HG03378 (cell line): ENCODE measurements around the gene ABCG8.

ENCODE experiments used
- ATAC-seq: cut with Tn5 transposase; IDR thresholded peaks from one replicate; pipeline ENCODE4 v1.9.1; 2021; ENCODE audit warnings: mild to moderate bottlenecking, moderate library complexity; ENCODE audit not compliant: unreplicated experiment

Gene ABCG8

DNA sequence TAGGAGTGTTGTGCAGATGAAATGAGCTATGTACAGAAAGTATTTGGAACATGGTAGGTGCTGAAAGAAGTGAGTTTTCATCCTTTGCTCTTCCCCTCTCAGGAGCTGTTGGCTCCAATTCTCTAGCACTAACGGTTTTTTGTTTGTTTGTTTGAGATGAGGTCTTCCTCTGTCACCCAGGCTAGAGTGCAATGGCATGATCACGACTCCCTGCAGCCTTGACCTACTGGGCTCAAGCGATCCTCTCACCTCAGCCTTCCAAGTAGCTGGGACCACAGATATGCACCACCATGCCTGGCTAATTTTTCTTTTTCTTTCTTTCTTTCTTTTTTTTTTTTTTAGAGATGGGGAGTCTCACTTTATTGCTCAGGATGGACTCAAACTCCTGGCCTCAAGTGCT, 12.9 kb upstream of the ABCG8 start:
- ATAC-seq, result no peak

DNA sequence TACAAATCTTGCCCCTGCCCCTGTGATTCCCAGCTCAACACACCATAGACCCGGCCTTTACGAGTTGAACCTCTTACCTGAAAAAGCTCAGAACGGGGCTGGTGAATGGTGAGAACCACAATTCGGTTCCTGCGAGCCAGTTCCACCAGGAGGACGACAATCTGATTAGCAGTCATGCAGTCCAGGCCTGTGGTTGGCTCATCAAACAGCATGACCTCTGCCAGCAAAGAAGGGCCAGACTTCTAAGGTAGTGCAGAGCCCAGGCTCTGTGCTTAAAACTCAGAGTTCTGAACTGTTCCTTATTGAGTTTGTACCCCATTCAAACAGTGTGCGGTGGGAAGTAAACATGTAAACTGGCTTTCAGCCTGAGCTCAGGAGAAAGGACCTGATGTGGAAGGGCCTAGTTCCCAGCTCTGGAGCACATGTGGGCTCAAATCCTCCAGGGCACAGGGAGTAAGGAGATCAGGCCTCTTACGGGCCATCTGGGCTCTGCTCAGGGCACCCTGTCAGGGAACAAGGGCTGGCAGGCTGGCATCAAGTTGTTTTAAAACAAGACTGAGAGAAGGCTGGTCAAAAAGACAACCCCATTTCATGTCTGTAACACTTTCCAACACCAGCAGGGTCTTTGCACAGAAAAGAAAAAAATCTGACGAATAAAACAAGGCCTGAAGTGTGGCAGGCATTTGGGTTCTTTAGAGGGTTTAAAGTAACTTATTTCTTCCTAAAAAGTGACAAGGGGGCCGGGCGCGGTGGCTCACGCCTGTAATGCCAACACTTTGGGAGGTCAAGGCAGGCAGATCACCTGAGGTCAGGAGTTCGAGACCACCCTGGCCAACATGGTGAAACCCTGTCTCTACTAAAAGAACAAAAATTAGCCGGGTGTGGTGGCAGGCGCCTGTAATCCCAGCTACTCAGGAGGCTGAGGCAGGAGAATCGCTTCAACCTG, 12.2 kb upstream of the ABCG8 start:
- ATAC-seq, result no peak

DNA sequence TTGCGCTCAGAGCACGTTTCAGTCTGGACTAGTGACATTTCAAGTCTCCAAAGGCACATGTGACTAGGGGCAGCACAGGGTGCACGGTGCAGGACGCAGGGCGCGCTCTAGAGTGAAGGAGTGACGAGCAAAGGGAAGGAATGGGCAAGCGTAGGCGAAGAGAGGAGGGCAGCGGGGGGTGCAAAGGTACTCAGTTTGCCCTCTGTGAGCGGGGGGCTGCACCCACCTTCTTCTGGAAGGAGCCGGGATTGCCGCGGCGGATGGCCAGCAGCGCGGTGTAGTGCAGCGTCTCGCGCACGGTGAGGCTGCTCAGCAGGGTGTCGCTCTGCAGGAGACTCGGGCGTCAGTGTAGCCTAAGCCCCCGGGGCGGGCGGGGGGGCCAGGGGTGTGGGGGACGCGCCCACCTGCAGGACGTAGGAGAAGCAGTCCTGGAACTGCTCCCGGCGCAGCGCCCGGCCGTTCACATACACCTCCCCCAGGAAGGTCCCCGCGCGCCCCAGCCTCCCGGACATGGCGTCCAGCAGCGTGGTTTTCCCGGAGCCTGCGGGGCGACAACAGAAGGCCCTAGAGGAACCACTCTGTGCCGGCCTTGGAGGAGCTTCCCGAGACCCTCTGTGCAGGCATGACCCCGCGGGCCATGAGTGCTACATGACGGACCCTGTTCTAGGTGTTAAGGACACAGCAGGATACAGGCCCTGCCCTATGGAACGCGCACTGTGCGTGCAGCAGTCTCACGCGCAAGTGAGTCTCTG, 7.1 kb upstream of the ABCG8 start:
- no peak for ATAC-seq

DNA sequence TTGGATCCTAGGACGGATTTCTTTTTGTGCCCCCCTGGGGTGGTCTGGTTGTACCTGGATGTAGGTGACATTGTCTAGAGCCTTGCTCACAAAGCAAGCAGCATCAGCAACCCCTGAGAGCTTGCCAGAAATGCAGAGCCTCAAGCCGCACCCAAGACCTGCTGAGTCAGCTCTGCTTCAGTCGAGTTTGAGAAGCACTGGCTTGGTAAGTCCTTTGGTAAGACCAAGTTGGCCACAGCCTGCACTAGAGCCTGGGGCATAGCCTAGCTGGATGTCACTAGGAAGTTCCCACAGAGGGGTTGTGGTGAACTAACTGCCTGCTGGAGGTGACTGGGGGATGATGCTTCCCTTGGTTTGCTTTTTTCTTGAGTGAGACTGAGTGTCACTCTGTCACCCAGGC, 6.3 kb upstream of the ABCG8 start:
- no peak for ATAC-seq

DNA sequence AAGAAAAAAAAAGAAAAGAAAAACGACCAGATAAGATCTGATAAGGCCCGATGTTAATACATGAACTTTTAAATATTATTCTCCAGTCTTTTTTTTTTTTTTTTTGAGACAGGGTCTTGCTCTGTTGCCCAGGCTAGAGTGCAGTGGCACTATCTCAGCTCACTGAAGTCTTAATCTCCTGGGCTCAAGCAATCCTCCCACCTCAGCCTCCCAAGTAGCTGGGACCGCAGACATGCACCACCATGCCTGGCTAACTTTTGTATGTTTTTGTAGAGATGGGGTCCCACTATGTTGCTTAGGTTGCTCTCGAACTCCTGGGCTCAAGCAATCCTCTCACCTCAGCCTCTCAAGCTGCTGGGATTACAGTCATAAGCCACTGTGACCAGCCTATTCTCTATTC, 1.7 kb upstream of the ABCG8 start:
- ATAC-seq, result no peak

DNA sequence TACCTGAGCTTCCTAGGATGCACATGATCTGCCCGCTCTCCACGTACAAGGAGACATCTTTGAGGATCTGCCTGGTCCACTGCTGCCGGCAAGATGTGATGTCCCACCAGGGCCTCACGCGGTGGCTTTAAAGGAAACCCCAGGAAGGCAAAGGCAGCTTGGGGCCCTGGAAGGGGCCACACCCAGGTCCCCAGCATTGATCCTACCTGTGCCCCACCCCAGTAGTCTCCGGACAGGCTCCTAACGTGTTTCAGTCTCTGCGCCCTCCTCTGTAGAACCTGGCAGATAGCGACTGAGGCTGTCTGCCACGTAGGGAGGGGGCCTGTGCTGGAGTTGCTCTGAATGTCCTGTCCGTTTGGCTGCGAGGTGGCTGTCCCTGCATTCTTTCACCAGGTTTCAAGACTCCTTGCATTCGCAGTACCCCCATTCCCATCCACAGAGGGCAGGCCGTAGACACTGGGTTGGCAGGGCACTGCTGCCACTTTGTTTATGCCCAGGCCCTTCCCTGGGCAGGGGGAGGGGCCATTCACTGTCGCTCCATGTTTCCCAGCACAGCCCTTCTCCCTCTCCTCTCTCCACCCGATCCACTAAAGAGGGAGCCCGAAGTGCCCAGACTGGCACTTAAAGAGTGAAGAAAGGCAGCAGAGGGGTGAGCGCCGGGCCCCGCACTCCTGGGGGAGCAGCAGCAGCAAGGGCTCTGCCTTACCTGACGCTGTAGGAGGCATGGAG, 776 bp upstream of the ABCG8 start:
- no peak for ATAC-seq

DNA sequence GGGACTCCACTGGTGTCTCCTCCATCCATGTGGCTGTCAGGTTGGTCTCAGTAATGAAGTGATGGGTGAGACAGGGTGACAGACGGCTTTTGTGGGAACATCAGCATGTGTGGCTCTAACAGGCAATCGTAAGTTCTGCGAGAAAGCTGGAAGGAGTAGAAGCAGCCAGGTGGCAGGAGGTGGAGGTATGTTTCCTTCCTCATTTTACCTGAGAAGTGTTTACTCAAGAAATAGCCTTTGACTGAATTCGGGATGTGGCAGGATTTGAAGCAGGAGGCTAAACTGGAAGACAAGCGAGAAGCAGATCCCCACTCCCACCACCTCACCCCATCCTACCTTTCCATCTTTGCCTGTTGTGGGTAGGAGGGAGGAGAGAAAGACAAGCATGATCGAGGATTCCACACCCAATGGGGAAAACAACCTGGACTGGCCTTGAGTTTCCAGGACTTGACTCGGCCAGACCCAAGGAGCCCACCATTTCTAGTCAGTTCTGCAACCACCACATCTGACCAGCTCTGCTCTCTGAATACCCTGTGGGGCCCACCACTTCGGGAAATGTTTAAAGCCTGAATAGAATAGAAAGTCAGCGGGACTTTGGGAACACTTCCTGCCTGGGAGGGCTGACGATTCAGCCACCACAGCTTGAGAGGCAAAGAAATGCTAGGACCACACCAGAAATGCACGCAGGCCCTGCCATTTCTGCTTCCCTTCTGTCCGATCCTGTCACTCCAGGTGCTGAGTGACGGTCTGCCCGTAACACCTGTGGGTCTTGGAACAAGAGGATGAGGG, 1.2 kb downstream of the ABCG8 start:
- ATAC-seq, result no peak

DNA sequence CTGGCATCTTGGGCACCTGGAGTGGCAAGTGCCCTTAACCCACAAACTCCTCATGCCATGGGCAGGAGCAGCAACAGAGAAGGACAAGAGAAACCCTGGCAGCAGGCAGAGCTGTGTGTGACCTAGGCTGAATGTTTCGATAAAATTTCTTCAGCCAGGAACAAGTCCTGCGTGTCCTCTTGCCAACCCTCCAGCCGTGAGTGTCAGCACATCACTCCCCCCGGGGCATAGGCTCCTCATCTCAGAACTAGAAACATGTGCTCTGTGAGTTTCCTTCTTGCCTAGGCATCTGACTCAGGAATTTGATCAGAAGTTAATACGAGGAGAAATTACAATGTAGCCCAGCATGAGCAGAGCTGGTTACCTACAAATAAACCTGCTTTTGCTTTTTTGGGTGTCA, 2.2 kb downstream of the ABCG8 start:
- ATAC-seq, result no peak

DNA sequence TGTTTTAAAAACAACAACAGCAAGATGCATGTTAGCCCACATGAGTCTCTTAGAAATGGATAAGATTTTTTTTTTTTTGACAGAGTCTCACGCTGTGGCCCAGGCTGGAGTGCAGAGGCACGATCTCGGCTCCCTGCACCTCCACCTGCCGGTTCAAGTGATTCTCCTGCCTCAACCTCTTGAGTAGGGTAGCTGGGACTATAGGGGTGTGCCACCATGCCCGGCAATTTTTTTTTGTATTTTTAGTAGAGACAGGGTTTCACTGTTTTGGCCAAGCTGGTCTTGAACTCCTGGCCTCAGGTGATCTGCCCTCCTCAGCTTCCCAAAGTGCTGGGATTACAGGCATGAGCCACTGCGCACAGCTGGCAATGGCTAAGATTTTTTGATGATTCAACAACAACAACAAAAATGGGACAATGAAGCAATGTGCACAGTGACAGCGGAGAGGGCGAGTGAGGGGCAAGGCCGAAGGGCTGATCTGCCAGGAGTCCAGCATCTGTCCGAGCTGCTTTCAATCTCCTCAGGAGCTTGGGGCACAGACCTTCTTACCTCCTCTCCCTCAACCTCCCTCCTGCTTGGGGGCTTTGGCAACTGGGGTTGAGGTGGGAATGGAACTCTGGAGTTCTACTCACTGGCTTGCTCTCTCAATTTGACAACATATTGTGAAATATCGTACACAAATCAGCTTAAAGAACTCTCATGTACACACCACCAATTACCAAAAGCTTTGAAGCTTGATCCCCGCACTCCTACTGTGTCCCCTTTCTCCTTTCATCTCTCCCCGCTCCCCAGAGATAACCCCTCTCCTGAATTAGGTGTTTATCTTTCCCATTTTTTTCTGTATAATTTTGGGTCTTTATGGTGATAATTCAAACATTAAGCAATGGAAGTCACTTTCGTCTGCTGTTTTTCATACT, 3.4 kb downstream of the ABCG8 start:
- no peak for ATAC-seq

DNA sequence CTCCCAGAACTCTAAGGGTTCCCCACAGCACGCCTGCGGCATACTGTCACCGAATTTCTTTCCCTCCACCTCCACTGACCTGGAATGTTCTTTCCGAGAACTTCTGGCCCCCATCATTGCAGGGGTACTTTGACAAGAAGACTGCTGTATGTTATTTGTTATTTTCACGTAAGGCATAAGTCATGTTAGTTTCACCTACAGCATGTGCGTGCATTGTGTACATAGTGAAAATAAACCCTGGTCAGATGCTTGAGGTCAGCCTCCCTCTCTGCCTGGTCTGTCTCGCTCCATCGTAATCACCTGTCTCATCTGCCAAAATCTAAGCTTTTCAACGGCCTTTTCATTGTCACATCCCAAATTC, 4.1 kb downstream of the ABCG8 start:
- no peak for ATAC-seq

DNA sequence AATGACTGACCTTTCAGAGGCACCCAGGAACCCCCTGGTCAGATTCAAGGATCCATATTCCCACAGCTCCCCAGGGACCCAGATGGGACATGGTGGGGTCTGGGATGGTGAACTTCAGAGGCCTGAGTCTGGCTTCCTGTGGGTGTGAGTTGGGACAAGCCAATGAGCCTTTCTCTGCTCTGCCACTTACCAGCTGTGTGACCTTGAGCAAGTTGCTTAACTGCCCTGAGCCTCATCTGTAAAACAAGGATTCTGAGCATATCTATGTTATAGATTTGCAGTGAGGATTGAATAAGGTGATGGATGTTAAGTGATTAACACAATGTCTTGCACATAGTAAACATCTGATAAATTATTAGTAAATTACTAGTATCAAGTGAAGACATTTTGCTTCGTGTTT, 6.4 kb downstream of the ABCG8 start:
- no peak for ATAC-seq

DNA sequence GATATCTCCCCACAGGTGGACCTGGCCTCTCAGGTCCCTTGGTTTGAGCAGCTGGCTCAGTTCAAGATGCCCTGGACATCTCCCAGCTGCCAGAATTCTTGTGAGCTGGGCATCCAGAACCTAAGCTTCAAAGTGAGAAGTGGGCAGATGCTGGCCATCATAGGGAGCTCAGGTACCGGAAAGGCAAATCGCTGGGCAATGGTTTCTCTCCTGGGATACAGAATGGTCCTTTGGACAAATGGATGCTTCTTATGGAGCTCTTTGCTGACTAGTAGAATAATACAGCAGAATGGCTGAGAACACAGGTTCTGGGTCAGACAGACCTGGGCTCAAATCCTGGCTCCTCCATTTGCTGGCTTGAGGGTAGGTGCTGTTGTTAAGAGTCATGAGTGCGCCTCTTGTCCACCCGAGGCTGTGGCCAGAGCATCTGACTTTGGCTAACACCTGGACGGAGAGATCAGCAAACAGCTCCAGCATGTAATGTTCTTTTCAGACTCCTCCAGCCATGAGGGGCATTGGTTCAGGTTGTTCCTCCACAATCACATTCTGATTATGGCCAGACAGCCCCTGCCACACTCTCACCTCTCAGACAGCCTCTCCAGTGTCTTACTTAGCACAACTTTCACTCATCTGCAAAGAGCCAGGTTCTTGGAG, 7.5 kb downstream of the ABCG8 start:
- ATAC-seq, result no peak

DNA sequence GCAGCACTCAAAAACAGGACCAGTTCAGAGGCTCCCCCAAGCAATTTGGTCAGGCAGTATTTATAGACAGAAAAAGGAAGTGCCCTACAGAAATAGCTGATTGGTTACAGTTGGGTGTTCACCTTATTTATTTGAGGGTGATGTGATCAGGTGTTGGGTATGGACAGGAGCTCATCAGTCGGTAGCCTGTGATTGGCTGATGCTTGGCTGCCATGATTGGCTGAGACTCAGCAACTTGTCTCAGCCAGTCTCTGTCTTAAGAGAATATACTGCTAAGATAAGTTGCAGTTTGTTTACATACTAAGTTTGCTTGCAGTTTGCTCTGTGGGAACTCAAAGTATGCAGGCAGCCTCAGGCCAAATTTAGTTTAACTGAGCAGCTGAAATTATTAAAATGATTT, 9.4 kb downstream of the ABCG8 start:
- ATAC-seq, result no peak

DNA sequence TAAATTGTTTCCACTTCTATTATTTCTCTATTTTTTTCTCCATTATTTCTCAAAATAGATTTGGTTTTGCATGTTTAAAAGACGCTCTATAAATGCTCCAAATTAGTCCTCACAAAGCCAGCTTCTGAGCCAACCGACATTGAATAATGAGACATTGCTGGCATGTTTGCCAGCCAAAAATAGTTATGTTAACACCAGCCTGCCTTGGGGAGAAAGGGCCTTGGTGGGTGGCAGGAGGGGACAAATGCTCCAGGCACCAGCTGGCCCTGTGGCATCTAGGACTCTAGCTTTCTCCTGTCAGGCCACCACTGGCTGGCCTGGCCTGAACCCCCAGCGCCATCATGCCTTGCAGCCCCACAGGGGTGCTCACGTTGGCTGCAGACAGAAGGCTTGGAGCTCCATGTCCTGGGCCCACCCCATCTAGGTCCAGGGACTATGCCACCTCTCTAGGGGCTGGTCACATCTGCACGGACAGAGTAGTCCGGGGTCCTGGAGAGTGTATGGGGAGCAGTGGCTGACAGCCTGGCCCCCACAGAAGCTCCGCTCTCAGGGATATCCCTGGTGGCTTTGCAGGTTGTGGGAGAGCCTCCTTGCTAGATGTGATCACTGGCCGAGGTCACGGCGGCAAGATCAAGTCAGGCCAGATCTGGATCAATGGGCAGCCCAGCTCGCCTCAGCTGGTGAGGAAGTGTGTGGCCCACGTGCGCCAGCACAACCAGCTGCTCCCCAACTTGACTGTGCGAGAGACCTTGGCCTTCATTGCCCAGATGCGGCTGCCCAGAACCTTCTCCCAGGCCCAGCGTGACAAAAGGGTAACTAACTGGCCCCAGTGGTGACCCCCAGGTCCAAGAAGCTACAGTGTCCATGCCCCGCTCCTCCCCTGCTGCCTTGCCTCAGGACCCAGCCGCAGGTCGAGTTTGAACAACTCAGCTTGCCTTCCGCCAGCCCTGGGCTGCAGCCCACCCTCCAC, 12.5 kb downstream of the ABCG8 start:
- no peak for ATAC-seq

DNA sequence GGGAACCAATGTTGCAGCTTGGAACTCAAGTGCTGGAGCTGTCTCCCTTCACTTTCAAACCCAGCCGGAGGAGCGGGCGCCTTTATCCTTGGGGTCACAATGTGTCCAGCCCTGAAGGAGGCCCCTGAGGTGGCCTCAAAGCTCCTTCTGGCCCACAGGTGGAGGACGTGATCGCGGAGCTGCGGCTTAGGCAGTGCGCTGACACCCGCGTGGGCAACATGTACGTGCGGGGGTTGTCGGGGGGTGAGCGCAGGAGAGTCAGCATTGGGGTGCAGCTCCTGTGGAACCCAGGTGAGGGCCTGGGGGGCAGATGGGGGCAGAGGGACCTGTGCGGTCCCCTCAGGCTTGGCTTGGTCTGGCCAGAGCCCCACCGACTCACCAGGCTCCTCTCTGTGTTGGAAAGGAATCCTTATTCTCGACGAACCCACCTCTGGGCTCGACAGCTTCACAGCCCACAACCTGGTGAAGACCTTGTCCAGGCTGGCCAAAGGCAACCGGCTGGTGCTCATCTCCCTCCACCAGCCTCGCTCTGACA, 13.5 kb downstream of the ABCG8 start:
- ATAC-seq, result no peak

DNA sequence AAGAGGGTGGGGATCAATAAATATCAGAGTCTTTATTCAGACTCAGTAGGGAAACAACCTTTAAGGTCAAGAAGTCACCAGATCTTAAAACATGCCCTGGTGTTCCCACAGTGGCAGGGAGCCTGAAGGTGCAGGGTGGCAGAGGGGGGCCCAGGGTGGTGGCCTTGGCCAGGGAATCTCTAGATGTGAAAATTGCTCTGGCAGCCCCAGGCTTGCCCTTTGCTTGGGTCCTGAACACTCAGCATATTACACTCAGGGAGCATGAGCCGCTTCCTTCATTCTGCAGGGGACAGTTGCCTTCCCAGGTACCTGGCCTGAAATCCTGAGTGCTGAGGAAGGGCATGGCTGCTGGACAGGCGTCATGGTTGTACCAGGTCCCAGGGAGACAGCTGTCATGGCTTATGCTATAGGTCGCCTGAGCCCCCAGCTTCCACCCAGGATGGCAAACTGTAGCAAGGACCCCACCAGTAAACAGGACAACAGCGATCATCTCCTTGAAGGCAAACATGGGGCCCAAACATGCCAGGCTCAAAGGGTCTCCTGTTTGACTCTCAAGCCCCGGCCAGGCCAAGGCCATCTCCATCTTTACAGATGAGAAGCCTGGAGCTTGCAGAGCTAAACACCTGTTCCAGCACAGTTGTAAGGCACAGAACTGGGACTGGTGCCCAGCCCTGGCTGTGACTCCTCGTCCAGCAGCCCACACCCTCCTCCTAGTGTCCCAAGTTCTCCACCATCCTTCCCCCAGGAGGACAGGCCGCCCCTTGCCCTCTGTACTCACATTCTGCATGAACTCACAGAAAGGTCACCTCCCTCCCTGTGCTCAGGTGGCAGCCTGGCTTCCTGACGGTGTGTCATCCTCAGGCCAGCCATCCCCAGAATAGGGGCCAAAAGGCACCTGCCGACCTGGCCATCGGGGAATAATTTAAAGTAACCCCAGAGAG, 14.6 kb downstream of the ABCG8 start:
- no peak for ATAC-seq

DNA sequence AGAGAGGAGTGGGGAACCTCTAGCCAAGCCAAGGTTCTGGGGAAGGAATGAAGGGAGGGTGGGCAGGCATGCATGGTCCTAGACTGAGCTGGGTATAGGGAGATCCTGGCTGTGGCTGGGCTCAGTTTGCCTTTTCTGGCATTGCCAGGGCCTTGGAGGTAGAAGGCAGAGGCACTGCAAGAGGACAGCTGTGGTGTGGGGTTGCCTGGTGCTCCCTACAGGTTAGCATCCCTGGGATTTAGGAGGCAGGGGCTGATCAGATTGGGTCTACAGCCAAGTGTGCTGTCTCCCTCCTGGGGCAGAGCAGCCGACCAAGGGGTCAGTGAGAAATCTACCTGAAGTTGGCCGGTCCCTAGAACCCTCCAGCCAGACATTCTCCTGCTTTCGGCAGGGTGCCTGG, 15.9 kb downstream of the ABCG8 start:
- no peak for ATAC-seq
